Smooth muscle cell of the brain vasculature (primary cell): Measurements from ENCODE around the gene FMO4.
"Not testable (repeated sequence)": the region's sequence is repeated elsewhere in the genome, so short reads cannot be mapped to it uniquely, and the experiment has no call there.

ENCODE experiments used
- DNase-seq: peaks from one replicate; pipeline ENCODE4 v3.0.0-alpha.2; 2012; ENCODE audit warnings: low read depth, low spot score

The FMO4 gene

GRCh38 chr1:171334024-171334640, 20.1 kb downstream of the FMO4 start:
- DNase-seq, result no peak

- no peak for DNase-seq
These were observed 22.0 kb downstream of the FMO4 start for GRCh38 chr1:171335964-171336363.

- not testable (repeated sequence) for DNase-seq
These were observed 25.4 kb downstream of the FMO4 start for GRCh38 chr1:171339345-171339744.

- DNase-seq, result no peak
These were observed 29.9 kb downstream of the FMO4 start for GRCh38 chr1:171343727-171344472.

- DNase-seq, result no peak
These were observed 30.5 kb downstream of the FMO4 start for GRCh38 chr1:171344473-171344820.

- DNase-seq, result no peak
These were observed 31.6 kb downstream of the FMO4 start for GRCh38 chr1:171345536-171345935.

- no peak for DNase-seq
These were observed 32.9 kb downstream of the FMO4 start for GRCh38 chr1:171346881-171347280.

- DNase-seq, result no peak
These were observed 36.6 kb downstream of the FMO4 start for GRCh38 chr1:171350594-171350993.

GRCh38 chr1:171351961-171352360, 38.0 kb downstream of the FMO4 start:
- no peak for DNase-seq

GRCh38 chr1:171352554-171352953, 38.6 kb downstream of the FMO4 start:
- no peak for DNase-seq

GRCh38 chr1:171355727-171356126, 41.7 kb downstream of the FMO4 start:
- no peak for DNase-seq

- no peak for DNase-seq
These were observed 43.2 kb downstream of the FMO4 start for GRCh38 chr1:171357179-171357578.

- not testable (repeated sequence) for DNase-seq
These were observed 45.3 kb downstream of the FMO4 start for GRCh38 chr1:171359355-171359648.

GRCh38 chr1:171359731-171360527, 45.9 kb downstream of the FMO4 start:
- not testable (repeated sequence) for DNase-seq

GRCh38 chr1:171366085-171366484, 52.1 kb downstream of the FMO4 start:
- no peak for DNase-seq

GRCh38 chr1:171366816-171367215, 52.8 kb downstream of the FMO4 start:
- no peak for DNase-seq

- no peak for DNase-seq
These were observed 53.5 kb downstream of the FMO4 start for GRCh38 chr1:171367436-171367835.

- no peak for DNase-seq
These were observed 58.6 kb downstream of the FMO4 start for GRCh38 chr1:171372418-171373084.

GRCh38 chr1:171373357-171374122, 59.6 kb downstream of the FMO4 start:
- DNase-seq, result not testable (repeated sequence)

- DNase-seq, result no peak
These were observed 65.9 kb downstream of the FMO4 start for GRCh38 chr1:171379846-171380245.

- DNase-seq, result no peak
These were observed 67.9 kb downstream of the FMO4 start for GRCh38 chr1:171381866-171382210.

GRCh38 chr1:171384496-171384895, 70.5 kb downstream of the FMO4 start:
- no peak for DNase-seq
